ENCODE measurements around the gene TPM2.

Gene TPM2

DNA sequence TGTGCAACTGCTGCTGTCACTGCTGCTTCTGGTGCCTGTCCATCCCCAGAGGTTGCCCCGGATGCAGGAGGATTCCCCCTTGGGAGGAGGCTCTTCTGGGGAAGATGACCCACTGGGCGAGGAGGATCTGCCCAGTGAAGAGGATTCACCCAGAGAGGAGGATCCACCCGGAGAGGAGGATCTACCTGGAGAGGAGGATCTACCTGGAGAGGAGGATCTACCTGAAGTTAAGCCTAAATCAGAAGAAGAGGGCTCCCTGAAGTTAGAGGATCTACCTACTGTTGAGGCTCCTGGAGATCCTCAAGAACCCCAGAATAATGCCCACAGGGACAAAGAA lies 15.7 kb downstream of the TPM2 start:
- DNase-seq: no peak

DNA sequence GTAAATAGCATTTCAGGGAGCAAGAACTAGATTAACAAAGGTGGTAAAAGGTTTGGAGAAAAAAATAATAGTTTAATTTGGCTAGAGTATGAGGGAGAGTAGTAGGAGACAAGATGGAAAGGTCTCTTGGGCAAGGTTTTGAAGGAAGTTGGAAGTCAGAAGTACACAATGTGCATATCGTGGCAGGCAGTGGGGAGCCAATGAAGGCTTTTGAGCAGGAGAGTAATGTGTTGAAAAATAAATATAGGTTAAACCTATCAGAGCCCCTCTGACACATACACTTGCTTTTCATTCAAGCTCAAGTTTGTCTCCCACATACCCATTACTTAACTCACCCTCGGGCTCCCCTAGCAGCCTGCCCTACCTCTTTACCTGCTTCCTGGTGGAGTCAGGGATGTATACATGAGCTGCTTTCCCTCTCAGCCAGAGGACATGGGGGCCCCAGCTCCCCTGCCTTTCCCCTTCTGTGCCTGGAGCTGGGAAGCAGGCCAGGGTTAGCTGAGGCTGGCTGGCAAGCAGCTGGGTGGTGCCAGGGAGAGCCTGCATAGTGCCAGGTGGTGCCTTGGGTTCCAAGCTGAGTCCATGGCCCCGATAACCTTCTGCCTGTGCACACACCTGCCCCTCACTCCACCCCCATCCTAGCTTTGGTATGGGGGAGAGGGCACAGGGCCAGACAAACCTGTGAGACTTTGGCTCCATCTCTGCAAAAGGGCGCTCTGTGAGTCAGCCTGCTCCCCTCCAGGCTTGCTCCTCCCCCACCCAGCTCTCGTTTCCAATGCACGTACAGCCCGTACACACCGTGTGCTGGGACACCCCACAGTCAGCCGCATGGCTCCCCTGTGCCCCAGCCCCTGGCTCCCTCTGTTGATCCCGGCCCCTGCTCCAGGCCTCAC lies 16.3 kb downstream of the TPM2 start, which contains the start of gene CA9:
TSS of gene CA9 (plus strand) at position 797 of the 893 bp plus-strand sequence. CDS start at position 829, 32 bp downstream.
- DNase-seq: no peak

DNA sequence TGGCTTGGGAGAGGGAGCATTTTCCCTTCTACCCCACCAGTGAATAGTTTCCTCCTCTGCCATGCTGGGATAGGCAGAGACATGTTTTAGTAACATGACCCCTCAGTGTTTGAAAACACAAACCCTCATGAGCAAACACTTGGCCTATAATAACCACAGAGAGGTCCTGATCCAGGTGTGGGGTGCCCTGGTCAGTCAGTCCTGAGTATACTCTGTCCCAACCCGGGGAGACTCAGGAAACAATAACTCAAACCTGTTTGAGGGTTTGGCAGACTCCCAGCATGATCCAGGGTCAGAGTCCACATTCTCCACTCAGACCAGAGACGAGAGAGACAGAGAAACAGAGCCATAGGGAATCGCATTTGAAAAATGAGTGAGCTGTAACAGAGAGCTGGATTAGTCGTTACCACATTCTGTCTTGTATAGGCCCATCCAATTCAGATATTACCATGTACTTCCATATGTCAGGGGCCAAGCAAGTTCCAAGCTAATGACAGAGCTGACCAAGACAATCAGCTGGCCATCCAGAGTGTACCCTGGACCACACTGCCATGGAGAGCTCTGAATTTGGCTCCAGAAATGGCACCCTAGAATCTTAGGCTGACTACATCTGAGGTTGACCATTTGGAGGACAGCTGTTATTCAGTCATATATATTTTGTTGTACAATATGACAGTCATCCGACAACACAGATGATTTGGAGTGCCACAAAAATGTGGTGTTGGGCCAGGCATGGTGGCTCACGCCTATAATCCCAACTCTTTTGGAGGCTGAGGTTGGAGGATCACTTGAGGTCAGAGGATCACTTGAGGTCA lies 20.2 kb downstream of the TPM2 start:
- DNase-seq: no peak

DNA sequence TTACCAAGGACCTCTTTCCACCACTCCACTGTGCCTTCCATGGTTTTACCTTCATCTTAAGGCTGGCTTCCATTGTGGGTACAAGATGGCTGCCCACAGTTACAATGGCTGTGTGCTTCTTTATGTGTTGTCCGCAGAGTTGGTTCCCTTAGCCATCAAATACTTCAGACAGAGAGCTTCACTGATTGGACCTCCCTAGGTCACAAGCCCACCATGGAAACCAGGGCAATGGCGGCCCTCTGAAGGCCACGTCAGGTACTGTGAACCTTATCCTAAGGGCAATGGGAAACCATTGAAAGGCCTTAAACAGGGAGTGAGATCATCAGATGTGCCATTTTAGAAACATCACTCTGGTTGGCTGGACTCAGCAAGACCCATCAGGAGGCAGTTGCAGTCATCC lies 21.8 kb downstream of the TPM2 start:
- DNase-seq: no peak

DNA sequence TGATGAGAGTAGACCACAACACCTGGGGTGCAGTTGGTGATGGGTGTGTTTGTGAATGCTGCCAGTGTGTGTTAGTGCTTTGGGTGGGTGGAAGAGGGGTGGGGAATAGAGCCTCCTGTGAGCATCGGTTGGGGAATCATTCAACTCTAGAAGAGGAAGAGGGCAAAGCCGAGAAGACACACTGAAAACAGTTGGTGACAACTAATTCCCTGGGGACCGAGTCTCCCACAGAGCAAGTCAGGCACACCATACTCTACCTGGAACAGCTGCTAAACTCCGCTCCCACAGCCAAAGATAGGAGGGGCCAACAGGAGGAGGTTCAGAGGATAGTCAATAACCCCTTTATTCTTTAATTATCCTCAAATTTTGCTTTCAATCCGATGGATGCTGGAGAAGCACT lies 23.2 kb downstream of the TPM2 start:
- DNase-seq: no peak

DNA sequence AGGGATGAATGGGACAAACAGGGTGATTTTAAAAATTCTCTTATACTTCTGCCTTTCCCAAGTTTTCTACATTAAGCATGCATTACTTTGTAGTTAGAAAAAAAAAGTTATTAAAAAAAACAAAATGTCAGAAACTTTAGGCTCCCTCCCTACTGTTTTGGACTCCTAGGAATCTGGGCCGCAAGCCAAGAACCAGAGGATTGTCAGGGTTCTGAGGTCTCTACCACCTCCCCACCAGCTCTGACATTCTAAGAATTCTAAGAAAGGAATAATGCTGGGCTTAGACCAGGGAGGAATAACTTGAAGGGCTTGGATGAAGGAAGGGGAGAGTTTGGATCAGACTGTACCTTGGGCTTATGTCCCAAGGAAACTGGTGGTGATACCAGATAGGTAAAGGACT lies 23.7 kb downstream of the TPM2 start:
- DNase-seq: no peak

DNA sequence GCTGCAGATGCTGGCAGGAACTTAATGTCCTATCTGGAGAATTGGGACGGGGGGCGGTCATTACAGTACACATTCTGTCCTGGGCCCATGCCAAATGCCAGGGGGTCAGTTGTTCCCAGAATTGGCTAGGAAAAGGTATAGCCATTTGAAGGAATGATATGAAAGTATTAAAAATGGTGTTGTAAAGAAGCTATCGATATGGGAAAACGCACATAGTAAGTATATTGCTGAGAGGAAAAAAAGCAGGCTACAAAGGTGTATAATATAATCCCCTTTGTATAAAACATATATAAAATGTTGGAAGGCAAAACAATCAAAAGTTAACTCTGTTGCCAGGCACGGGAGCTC lies 24.3 kb downstream of the TPM2 start:
- no peak for DNase-seq

DNA sequence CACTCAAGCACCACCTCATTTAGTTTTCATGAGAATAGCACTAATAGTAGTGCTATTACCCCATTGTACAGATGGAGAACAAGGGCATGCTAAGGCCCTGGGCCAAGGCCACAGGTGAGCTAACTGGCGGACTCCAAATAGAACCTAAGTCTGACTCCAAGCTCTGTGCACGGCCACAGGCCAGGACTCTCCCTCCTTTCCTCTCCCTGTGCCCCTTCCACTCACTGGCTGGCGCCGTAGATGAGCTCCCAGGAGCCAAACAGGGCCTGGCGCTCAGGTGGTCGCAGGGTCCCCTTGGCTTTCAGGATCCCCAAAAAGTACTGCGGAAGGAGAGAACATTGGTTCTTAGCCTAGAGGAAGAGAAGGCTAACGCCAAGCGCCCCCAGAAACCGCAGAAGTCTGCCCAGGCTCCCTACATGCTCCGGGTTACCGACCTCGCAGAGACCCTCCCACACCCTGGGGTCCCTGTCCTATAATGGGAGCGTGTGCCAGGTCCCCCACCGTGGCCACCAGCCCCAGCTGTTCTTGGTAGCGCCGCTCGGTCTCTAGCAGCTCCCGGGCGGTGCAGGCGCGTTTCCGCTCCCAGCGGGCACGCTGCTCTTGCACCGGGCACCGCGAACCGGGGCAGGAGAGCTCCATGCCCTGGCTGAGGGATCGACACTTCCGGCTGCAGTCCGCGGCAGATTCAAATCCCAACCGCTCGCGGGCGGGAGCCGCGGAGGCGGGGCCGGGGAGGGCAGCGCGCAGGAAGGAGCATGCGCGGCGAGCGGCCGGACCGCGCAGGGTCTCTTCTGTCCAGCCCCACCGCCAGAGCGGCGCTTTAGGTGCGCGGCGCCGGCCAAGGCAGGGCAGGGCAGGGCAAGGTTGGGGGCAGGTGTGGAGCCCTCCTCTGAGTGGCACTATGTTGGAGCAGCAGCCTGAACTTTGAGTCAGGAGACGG lies 24.9 kb downstream of the TPM2 start, which contains the start of gene ARHGEF39:
TSS of gene ARHGEF39 (minus strand) at position 665 of the 940 bp plus-strand sequence. CDS start at position 639, 26 bp downstream.
- DNase-seq: peak; percentile 5

DNA sequence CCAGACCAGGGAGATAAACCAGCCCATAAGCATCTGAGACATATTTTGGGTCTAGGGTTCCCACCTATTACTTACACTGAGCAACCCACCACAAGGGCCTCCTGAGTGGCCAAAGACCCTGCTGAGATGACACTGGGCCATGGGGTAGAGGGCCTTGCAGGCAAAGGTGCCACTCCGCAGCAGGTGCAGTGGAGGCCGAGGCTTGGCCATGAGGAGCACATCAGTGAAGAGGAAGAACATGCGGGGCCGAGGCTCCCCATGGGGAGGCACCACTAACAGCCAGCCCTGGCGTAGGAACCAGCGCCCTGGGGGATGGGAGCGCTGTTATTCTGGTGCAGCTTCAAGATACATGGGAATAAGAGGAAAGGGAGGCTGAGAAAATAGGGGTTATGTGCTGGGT lies 27.3 kb downstream of the TPM2 start:
- DNase-seq: no peak

DNA sequence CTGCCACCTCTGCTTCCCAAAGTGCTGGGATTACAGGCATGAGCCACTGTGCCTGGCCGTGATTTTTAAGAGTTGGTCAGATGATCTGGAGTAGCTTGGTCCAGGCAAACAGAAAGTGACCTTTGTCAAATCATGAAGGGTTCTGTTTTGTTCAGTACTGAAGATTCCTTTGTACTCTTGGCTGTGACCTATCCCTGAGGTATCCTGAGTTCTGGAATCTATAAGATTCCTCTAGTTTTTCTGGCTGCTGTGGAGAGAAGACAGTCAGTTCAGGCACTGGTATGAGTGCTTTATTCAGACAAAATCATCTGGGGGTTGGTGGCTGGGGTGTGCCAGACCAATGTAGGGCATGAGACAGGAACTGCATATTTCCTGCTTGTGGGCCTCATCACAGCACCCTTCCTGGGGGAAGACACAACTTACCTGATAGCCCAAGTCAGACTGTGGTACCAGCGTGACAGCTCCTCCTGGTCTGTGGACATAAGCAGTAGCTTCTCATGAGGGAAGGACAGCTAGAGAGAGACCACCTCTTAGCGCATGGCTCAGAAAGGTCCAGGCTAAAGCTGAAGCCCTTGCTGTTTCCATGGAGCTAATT lies 27.9 kb downstream of the TPM2 start:
- DNase-seq: no peak

DNA sequence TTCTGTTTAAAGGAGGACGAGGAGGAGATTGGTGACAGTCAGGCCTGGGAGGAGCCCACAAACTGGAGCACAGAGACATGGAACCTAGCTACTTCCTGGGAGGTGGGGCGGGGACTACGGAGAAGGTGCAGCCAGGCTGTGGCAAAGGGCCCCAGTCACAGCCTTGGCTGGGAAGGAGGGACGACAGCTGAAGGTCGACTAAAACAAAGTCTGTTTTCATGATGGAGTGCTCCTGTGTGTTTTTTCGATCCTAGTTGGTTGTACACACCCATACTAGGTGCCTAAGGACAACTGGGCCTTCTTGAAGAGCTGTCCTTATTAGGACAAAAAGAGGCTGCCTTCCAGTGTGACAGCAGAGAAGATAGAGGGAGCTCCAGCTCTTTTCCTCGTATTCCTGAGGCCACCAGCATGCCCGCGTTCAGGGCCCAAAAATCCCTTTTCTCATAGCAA lies 28.7 kb downstream of the TPM2 start:
- DNase-seq: no peak

DNA sequence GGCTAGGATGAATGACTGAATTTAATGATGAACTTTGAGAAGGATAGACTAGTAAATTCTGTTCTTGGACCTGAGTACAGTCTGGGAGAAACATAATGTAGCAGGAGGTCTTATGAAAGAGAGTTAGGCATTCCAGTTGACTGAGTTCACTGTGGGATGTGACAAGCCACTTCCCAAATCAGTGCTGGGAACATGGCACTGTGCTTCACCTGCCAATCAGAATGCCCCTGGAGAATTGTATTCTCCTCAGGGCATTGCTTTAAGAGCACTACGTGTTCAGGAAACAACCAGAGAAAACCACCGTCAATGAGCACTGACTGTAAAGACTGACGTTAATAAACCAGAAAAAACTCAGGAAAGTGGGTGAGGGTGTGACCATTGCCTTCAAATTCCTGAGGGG lies 30.4 kb downstream of the TPM2 start:
- DNase-seq: no peak

DNA sequence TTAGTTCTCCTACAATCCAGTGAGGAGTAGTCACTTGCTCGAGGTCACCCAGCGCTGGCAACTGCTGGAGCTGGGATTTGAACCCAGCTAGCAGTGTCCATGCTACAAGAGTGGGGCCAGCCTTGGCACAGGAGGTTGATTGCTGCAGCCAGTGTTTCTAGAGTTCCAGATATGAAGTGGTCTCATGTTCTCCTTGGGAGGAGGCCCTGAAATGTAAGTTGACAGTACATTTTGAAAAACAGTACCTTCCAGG lies 30.8 kb downstream of the TPM2 start:
- DNase-seq: no peak

DNA sequence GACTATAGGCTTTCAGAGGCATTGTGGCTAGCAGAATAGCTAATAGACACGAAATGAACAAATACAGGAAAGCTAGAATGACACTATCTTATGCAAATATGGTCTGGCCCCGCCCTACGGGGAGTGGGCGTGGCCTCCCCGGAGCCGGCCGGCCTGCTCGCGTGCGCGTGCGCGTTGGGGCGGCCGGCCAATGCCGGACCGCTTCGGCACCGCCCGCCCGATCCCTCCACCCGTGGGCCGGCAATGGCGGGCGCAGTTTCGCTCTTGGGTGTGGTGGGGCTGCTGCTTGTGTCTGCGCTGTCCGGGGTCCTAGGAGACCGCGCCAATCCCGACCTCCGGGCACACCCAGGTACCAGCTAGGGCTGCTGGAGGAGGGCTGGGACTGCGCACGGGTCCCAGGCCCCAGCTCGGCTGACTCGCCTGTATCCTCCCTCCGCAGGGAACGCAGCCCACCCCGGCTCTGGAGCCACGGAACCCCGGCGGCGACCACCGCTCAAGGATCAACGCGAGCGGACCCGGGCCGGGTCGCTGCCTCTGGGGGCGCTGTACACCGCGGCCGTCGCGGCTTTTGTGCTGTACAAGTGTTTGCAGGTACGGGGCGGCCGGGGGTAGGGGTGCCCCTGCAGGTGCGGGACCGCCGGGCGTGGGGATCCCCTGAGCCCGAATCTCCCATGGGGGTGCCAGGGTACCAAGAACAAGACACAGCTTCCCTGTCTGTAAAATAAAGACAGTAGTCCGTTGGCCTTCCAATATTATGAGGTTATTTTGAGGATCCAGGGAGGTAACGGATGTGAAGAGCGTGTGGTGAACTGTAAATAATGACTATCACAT lies 31.4 kb downstream of the TPM2 start, which contains the start of gene CCDC107:
TSS of gene CCDC107 (plus strand) at position 156 of the 831 bp plus-strand sequence. CDS start at position 244, 88 bp downstream.
- peak; percentile 51 for DNase-seq

DNA sequence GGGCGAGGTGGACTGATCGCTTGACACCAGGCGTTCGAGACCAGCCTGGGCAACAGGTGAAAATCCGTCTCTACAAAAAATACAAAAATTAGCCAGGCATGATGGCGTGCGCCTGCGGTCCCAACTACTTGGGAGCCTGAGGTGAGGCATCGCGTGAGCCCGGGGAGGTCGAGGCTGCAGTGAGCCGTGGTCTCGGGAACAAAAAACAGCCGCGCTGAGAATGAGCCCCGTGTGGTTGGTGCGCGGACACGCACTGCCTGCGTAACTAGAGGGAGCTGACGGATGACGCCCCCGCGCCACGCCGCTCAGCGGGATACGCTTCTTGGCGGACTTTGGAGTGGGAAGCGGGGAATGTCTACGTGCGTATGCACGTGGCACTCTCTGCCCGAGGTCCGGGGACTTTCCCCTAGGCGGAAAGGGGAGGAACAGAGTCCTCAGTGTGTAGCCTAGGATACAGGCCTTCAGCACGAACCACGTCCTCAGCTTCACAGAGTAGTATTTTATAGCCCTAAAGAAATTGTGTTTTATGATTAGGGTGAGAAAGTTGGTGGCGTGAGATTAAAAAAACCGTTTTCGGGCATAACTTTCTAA lies 32.1 kb downstream of the TPM2 start, which contains the start of gene RMRP:
TSS of gene RMRP (minus strand) at position 474 of the 591 bp plus-strand sequence.
- peak; percentile 89 for DNase-seq

DNA sequence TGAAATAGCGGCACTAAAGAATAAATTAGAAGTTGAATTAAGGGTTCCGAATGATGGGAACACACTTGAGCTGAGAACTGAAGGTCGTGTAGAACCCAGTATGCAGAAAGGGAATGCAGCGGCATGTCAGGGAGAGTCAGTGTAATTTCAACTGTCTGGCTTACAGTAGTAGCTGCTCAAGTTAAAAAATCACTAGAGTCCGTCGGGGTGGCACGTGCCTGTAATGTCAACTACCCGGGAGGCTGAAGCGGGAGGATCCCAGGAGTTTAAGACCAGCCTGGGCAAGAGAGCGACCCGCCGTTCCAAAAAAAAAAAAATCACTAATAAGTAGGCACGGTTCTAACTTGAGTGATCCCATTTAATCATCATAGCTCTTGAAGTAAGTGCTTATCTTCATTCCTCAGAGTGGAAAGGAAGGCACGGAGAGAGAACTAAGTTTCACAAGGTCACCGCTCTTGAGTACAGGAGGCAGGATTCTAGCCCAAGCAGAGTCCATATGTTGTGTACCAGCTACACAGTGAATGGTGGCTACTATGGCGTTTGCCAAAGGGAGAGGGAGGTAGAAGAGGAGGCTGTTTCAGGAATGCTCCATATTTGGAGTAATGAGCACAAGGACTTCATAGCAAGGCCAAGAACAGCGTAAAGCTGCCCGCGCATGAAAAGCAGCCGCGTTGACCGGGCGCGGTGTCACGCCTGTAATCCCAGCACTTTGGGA lies 32.7 kb downstream of the TPM2 start:
- DNase-seq: peak; percentile 11

DNA sequence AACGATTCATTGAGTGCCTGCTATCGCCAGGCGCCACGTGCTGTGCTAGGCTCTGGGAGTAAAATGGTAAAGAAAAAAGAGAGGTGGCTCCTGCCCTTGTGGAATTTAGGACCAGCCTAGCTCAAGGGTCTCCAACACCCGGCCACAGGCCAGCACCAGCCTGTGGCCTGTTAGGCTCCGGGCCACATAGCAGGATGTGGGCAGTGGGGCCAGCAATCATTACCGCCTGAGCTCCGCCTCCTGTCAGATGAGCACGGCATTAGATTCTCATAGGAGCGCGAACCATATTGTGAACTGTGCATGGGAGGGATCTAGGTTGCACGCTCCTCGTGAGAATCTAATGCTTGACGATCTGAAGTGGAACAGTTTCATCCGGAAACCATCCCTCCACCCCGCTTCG lies 33.4 kb downstream of the TPM2 start:
- DNase-seq: no peak

DNA sequence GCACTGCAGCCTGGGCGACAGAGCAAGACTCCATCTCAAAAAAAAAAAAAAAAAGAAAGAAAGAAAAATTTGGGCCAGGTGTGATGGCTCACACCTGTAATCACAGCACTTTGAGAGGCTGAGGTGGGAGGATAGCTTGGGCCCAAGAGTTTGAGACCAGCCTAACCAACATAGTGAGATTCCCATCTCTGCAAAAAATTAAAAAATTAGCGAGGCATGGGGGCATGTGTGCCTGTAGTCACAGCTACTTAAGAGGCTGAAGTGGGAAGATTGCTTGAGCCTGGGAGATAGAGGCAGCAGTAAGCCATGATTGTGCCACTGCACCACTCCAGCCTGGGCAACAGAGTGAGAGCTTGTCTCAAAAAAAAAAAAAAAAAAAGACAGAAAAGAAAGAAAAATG lies 36.1 kb downstream of the TPM2 start:
- no peak for DNase-seq

DNA sequence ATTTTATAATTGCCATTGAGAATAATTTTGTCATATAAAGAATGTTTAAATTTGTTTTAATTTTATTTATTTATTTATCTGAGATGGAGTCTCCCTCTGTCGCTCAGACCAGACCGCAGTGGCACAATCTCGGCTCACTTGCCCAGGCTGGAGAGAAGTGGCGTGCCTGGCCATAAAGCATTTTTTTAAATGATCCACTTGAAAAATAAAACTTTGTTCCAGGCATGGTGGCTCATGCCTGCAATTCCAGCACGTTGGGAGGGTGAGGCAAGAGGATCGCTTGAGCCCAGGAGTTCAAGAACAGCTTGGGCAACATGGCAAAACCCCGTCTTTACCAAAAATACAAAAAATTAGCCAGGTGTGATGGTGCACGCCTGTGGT lies 36.9 kb downstream of the TPM2 start:
- DNase-seq: no peak

All from NCI-H524 treated with DMSO at 0.1 percent for 48 hours (cell line).